Colonic mucosa (tissue), 4 donors: ENCODE measurements around the gene SVEP1. TPM values are rescaled to one million over a fixed set of nuclear protein-coding genes. Genes with fewer than 3 reads are reported as not detected.

Experiments used
- DNase-seq: peaks from one replicate; pipeline ENCODE4 v3.0.0-alpha.2; 2020
- H3K27ac ChIP-seq: fragments of 200-600 bp; one replicate; pipeline ENCODE4 v1.8.0; 2021
- H3K27me3 ChIP-seq: fragments of 200-600 bp; one replicate; pipeline ENCODE4 v1.8.0; 2021
- H3K36me3 ChIP-seq: fragments of 200-600 bp; one replicate; pipeline ENCODE4 v1.8.0; 2021
- H3K4me1 ChIP-seq: fragments of 200-600 bp; one replicate; pipeline ENCODE4 v1.8.0; 2021; ENCODE audit warnings: mild to moderate bottlenecking
- H3K4me3 ChIP-seq: fragments of 200-600 bp; one replicate; pipeline ENCODE4 v1.8.0; 2021
- H3K9ac ChIP-seq, 2 donors: one replicate each; pipeline ENCODE4 v1.7.0; 2013; ENCODE audit warnings: control low read depth in 2 of 2, low read depth in 2 of 2, low read length in 2 of 2
- H3K9me3 ChIP-seq: fragments of 200-600 bp; one replicate; pipeline ENCODE4 v1.8.0; 2021
- intact Hi-C: fragments of 100-400 bp; cut with DNase I; formaldehyde crosslinking; loops from one replicate; pipeline ENCODE4 v1.14.1; 2022
- total RNA-seq, 2 donors: library from RNA; stranded (reverse); fragmentation: NEBNext Ultra II Directional in 1 of 2; extraction: Animal tissue kit (Norgen Biotek cat#: 25700) in 1 of 2; gene quantifications; one replicate each; pipeline ENCODE4 v1.2.1, GENCODE V29; 2021
- TF ChIP-seq, protein P1 (sequence below): fragments of 200-600 bp; IDR thresholded peaks from one replicate; pipeline ENCODE4 v1.8.0; 2022; ENCODE audit warnings: antibody characterized with exemption, mild to moderate bottlenecking
- donor health status: healthy.
- donor health status: DM: no; HTN: no; CAD: no.
- donor health status: DM: no; HTN: no; CAD: no.

SVEP1 gene
- total RNA-seq, 2 donors from 2014 or later = 2.1 to 9.7 TPM

- TF ChIP-seq, protein P1, sequence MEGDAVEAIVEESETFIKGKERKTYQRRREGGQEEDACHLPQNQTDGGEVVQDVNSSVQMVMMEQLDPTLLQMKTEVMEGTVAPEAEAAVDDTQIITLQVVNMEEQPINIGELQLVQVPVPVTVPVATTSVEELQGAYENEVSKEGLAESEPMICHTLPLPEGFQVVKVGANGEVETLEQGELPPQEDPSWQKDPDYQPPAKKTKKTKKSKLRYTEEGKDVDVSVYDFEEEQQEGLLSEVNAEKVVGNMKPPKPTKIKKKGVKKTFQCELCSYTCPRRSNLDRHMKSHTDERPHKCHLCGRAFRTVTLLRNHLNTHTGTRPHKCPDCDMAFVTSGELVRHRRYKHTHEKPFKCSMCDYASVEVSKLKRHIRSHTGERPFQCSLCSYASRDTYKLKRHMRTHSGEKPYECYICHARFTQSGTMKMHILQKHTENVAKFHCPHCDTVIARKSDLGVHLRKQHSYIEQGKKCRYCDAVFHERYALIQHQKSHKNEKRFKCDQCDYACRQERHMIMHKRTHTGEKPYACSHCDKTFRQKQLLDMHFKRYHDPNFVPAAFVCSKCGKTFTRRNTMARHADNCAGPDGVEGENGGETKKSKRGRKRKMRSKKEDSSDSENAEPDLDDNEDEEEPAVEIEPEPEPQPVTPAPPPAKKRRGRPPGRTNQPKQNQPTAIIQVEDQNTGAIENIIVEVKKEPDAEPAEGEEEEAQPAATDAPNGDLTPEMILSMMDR = no peak
- no peaks in the 10 kb centered on the region for H3K36me3 ChIP-seq
- H3K9ac ChIP-seq = no peak overlapping the region
- H3K27me3 ChIP-seq = no peaks in the 10 kb centered on the region
- no peak overlapping the region for H3K4me3 ChIP-seq
- no peaks in the 10 kb centered on the region for H3K4me1 ChIP-seq
- intact Hi-C loops = no loop called here
- no peaks in the 10 kb centered on the region for H3K9me3 ChIP-seq
- DNase-seq = no peak
- no peak overlapping the region for H3K27ac ChIP-seq
These were observed 251.8 kb downstream of the SVEP1 start for GRCh38 chr9:110327716-110328115.

DNA sequence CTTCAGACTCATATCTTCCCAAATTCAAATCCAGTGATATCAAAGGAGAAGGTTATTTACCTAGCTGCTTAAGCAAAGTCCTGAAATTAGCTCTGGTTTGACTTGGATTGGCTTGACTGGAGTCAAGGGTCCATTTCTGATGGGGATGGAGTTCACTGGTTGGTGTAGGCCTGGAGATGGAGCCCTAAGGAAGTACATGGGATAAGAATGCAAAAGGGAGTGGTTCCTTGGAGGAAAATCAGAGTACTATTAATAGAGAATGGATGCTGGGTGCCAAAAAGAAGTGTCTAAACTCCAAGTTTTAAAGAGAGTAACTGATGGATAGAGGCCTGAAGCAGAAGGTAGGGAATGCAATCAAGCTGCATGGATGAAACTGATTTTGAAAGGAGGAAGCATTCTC lies 255.7 kb downstream of the SVEP1 start:
- Histone ChIP-seq H3K36me3 (no peaks in the 10 kb centered on the region), H3K9me3 (no peaks in the 10 kb centered on the region), H3K9ac (no peak overlapping the region), H3K4me1 (no peaks in the 10 kb centered on the region), H3K4me3 (no peak overlapping the region), H3K27me3 (no peaks in the 10 kb centered on the region), H3K27ac (no peak overlapping the region)
- intact Hi-C loops = no loop called here
- TF ChIP-seq, protein P1 = no peak
- no peak for DNase-seq

GRCh38 chr9:110320651-110321445 lies 258.7 kb downstream of the SVEP1 start:
- TF ChIP-seq, protein P1 = no peak
- DNase-seq = no peak
- Histone ChIP-seq H3K36me3 (no peaks in the 10 kb centered on the region), H3K9ac (no peak overlapping the region), H3K27ac (no peak overlapping the region), H3K9me3 (no peaks in the 10 kb centered on the region), H3K27me3 (no peaks in the 10 kb centered on the region), H3K4me1 (no peaks in the 10 kb centered on the region), H3K4me3 (no peak overlapping the region)
- intact Hi-C loops = no loop called here

DNA sequence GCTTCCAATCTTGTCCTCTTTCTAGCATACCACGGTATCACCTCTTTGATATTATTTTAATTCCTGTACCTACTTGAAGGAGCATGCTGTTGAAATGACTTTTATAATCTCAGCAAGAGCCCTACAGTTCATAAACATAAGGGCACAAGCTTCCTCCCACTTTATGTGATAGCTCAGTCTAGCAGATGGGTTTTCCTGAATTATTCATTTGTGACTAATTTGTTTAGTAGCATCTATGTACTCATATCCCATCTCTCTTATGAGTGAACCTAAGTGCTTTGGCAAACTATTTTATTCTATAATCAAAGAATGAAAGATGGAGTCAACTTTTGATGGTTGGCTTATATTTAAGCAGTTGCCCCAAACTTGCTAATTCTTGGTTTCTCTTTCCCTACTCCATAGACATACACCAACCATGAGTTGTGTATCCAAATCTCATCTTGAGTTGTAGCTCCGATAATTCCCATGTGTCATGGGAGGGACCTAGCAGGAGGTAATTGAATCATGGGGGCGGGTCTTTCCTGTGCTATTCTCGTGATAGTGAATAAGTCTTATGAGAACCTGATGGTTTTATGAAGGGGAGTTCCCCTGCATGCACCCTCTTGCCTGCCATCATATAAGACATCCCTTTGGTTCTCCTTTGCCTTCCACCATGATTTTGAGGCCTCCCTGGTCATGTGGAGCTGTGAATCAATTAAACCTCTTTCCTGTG lies 259.6 kb downstream of the SVEP1 start:
- no peak overlapping the region for H3K27ac ChIP-seq
- TF ChIP-seq, protein P1 = no peak
- H3K9me3 ChIP-seq = no peaks in the 10 kb centered on the region
- no peaks in the 10 kb centered on the region for H3K4me1 ChIP-seq
- H3K27me3 ChIP-seq = no peaks in the 10 kb centered on the region
- intact Hi-C loops = no loop called here
- H3K36me3 ChIP-seq = no peaks in the 10 kb centered on the region
- no peak for DNase-seq
- no peak overlapping the region for H3K4me3 ChIP-seq
- no peak overlapping the region for H3K9ac ChIP-seq

GRCh38 chr9:110317911-110318310 lies 261.6 kb downstream of the SVEP1 start:
- DNase-seq = no peak
- Histone ChIP-seq H3K4me1 (no peaks in the 10 kb centered on the region), H3K27ac (no peak overlapping the region), H3K36me3 (no peaks in the 10 kb centered on the region), H3K9ac (no peak overlapping the region), H3K4me3 (no peak overlapping the region), H3K27me3 (no peaks in the 10 kb centered on the region), H3K9me3 (no peaks in the 10 kb centered on the region)
- intact Hi-C loops = no loop called here
- TF ChIP-seq, protein P1 = no peak
